DMS153 (cell line): ENCODE measurements around the gene ZC3H10.
A peak's percentile ranks its signal among the peaks of the same experiment; 100 is the strongest.
"Not testable (repeated sequence)": the region's sequence is repeated elsewhere in the genome, so short reads cannot be mapped to it uniquely, and the experiment has no call there.

Experiments
- DNase-seq: peaks from one replicate; lab custom pipeline; 2025; lab: John Stamatoyannopoulos, UW

Gene ZC3H10

DNA sequence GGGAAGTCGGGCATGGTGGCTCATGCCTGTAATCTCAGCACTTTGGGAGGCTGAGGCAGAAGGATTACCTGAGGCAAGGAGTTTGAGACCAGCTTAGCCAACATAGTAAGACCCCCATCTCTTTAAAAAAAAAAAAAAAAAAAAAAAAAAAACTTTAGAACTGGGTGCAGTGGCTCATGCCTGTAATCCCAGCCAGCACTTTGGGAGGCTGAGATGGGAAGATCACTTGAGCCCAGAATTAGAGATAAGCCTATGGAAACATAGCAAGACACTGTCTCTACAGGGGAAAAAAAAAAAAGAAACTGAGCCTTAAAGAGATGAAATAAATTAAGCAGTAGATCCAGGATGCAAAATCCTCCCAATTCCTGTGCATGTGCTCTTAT lies 15.4 kb upstream of the ZC3H10 start:
- no peak for DNase-seq

DNA sequence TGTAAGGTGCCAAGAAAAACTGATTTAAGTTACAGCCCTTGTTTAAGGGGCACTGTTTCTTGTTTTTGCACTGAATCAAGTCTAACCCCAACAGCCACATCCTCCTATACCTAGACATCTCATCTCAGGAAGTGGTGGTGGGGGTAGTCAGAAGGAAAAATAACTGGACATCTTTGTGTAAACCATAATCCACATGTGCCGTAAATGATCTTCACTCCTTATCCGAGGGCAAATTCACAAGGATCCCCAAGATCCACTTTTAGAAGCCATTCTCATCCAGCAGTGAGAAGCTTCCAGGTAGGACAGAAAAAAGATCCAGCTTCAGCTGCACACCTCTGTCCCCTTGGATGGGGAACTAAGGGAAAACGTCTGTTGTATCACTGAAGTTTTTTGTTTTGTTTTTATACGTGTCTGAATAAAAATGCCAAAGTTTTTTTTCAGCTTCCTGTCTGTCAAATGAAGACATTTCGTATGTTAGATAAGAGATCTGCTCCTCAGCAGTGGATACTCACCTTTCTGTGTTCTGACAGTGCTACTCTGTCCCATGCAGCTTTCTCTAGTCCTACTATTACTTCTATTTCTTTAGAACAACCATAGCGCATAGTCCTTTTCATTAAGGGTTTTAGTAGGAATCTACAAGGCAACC lies 14.9 kb upstream of the ZC3H10 start:
- DNase-seq: no peak

DNA sequence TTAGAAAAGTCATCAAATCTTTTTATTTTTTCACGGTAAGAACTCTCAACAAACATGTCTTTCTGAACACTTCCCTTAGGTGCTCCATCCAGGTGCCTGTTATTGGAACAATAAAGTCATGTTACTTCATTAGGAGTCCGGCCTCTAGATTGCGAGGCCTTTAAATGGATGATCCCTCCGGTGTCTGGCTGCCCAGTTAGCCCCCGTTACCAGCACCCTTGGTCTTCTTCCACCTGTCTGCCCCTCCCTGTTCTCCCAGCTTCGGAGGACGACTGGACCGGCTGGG lies 14.3 kb upstream of the ZC3H10 start:
- DNase-seq: no peak

DNA sequence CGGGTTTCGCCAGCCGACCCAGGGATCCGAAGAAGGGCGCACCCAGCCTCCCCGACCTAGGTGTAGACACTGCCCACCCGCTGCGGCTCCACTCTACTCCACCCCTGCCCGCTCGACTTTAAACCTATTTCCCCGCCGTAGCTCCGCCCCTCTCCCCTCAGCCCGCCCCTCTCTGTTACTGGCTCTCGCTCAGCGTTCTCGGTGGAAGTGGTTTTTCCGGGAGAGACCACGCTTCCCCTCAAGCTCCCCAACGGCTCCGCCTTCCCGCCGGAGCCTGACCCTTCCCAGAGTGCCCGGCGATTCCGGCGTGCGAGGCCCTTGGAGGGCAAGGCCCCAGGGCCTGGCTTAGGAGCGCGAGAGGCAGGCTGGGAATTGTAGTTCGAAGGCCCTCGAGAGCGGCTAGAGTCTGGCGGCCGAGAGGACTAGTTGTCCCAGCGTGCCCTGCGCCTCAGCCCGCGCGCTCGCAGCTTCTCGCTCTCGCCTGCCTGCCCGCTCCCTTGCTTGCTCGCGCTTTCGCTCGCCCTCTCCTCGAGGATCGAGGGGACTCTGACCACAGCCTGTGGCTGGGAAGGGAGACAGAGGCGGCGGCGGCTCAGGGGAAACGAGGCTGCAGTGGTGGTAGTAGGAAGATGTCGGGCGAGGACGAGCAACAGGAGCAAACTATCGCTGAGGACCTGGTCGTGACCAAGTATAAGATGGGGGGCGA lies 13.8 kb upstream of the ZC3H10 start, which contains the start of gene PA2G4:
PA2G4 (plus strand) TSS at position 451 of the 706 bp plus-strand sequence; CDS start at position 630, 179 bp downstream.
- peak; percentile 99 for DNase-seq

DNA sequence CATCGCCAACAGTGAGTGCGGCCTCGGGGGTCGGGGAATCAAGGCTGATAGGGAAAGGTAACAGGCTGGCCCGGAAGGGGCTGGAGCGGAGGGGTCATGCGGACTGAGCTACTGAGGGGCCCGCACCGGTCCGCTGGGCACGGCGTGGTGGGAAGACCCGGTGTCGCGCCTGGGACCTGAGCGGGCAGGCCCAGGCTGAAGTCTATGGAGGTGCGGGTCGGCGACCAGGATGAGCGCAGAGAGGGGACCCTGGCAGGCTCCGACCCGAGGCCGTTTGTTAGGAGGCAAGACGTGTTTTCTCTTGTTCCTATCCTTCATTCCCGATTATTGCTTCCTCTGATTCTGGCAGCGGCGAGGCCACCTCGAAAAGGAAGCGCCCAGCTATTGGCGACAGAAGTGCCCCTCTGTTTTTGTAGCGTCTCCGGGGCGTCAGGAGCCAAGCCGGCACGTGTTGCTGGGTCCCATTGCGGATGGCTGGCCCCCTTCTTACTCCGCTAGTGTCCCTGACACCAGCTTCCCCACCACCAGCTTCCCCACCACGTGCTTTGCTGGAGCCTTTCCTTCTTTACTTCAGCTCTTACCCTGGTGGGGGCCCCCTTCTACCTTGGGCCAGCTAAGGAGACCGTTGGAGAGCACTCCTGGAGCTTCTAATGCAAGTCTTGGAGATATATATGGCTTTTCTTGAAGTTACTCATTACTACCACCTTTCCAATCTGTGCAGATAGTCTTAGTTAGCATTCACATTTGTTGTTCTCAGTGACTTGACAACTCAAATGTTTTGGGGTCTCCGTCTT lies 13.1 kb upstream of the ZC3H10 start:
- DNase-seq: no peak

DNA sequence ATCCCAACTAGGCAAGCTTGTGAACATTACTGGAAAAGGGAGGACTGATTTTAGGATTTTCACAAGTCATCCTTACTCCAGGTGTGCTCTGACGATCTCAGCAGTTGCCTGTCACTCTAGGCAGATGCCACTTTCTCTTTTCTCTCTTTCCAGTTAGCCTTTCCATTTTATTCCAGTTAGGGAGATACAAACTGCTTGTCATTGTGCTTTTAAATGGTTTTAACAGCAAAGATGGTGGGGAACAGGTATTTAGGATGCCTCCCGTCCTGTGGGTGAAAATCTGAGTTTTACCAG lies 12.5 kb upstream of the ZC3H10 start:
- DNase-seq: no peak

DNA sequence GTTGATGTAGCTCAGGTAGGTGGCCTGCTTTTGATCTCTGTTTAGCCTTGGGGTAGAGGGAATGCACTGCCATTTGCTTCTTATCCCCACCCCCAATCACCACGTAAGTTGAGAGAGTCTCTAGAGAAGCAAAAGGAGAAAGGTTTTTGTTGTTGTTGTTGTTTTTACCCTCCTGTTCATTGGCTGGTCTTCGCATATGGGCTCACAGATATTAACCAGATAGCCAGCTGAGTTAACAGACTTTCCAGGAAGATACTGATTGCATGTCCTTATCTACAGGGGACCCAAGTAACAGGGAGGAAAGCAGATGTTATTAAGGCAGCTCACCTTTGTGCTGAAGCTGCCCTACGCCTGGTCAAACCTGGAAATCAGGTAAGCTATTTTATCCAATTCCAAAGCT lies 10.8 kb upstream of the ZC3H10 start:
- DNase-seq: no peak

DNA sequence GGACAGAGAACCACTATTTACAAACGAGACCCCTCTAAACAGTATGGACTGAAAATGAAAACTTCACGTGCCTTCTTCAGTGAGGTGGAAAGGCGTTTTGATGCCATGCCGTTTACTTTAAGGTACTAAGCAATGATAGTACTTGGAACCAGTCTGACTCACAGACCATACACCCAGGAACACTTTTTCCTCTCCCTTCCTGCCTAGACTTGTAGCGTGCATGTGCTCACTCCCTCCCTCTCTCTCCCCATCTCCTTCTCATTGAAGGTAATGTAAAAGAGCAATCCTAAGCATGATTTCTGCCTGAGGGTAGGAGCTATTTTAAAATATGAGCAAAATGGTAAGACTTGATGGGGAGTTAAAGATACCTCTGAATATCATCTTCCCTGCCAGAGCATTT lies 7.5 kb upstream of the ZC3H10 start:
- no peak for DNase-seq

DNA sequence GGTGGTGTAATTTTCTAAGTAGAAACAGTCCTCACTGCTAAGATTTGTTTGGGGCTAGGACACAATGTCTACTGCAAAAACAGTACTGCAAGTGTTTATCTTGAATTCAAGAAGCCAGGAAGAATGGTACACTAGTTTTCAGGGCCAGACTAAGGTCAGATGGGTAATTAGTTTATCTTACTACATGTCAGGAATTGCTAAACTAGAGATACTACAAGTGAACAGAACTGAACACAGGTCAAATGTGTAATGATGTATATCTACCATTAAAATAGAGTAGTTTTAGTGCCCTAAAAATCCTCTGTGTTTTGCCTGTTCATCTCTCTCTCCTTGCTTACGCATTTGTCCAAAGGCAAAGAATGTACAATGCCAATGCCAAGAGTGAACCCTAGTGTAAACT lies 4.0 kb upstream of the ZC3H10 start:
- no peak for DNase-seq

DNA sequence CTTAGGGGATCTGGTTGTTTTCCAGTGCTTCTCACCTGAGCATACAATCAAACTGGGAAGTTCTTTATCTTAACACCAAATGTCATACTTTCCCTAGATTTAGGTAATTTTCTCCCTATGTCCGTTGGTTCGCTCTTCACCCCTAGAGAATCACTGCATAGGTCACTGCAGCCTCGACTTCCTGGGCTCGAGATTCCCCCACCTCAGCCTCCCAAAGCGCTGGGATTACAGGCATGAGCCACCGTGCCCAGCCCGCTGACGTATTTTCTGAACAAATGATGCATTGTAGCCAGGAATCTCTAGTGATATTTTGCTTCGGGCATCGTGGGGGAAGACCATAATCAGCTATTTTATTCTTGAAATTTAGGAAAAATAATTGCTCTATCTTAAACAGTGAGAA lies 2.7 kb upstream of the ZC3H10 start:
- no peak for DNase-seq

DNA sequence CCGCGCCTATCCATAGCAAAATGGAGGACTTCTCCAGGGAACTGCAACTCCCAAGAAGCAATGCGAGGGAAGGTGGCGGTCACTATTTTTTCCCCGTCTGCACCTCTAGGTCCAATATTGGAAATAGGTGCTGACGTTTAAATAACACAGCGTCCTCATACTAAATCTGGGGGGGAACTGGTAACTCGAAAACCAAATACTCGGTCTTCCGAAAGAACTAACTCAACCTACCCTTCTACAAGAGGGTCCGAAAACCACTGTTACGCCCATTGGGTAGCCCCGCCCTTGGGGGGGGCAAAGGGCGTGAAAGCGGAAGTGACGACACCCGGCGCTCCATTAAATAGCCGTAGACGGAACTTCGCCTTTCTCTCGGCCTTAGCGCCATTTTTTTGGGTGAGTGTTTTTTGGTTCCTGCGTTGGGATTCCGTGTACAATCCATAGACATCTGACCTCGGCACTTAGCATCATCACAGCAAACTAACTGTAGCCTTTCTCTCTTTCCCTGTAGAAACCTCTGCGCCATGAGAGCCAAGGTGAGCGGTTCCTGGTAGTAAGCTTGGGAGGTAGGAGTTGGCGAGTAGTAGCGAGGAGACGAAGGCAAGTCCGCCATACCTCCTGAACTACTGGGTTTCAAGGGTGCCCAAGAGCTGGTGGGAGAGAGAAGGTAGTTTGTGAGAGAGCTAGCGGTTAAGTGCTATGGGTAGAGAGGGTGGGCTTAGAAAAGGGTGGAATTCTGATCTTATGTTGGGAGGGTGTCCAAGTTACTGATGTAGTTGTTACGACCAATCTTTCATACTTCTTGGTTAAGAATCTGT lies 1.6 kb upstream of the ZC3H10 start, which contains the start of gene RPL41:
RPL41 (plus strand) TSS at position 367 of the 815 bp plus-strand sequence.
- DNase-seq: peak; percentile 90

DNA sequence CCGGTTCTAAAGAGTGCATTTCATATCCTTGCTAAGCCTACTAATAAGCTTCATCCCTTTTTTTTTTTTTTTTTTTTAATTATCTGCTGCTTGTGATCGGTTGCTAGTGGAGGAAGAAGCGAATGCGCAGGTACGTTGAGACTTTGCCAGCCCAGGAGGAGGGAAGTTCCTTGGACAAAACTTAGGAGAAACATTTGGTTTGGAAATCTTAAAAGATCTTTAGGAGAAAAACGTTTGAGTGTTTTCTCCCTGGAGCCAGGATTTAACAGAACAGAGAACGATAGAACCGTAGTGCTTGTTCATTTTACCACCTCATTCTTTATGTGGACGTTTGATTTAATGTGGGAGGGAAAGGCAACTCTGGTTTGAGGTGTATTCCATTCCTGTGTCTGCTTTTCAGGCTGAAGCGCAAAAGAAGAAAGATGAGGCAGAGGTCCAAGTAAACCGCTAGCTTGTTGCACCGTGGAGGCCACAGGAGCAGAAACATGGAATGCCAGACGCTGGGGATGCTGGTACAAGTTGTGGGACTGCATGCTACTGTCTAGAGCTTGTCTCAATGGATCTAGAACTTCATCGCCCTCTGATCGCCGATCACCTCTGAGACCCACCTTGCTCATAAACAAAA lies 872 bp upstream of the ZC3H10 start:
- DNase-seq: not testable (repeated sequence)

DNA sequence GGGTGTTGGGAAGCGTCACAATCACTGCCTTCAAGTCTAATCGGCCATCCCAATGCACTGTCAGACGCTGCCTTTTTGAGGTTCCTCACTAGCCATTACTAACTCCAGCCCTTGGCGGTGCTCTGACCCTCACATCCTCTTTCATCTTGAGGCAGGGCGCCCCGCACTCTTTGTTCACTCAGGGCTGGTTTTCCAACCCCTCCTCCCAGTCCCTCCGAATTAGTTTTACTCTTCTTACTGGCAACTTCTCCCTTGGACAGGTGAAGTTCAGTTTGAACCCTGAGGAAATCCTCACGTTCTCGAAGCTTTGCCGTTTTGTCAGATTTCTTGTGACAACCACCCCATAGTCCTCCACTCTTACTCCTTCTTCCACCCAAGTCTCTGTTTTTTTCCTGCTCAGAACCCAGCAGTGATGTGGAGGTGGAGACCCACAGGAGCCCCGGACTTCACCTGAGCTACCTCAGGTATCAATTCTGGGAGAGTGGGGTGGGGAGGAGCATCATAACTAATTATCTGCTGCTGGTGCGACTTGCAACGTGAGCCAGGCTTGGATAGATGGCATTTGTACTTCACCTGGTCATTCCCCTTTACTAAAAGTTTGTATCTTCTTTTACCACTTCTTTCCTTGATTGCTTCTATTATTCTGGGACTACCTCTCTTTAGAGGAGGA lies 757 bp downstream of the ZC3H10 start:
- no peak for DNase-seq

DNA sequence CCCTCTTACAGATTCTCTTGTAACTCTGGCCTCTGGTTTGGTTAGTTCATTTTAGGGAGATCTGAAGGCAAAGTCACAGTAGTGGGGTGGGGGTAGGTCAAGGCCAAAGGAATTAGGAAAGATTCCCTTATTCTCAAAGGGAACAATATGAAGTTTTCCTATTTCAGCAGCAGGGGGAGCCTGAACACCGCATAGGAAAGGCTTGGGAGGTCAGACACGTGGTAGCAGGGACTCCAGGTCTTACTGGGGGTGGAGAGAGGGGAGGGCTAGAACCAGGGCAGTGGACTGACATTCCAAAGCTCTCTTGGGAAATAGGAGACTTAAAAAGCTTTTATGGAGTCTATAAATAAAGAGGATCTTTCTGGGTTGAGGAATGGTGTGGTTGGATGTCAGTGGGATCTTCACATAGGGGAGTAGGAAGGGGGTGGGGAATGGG lies 1.3 kb downstream of the ZC3H10 start:
- peak; percentile 80 for DNase-seq

DNA sequence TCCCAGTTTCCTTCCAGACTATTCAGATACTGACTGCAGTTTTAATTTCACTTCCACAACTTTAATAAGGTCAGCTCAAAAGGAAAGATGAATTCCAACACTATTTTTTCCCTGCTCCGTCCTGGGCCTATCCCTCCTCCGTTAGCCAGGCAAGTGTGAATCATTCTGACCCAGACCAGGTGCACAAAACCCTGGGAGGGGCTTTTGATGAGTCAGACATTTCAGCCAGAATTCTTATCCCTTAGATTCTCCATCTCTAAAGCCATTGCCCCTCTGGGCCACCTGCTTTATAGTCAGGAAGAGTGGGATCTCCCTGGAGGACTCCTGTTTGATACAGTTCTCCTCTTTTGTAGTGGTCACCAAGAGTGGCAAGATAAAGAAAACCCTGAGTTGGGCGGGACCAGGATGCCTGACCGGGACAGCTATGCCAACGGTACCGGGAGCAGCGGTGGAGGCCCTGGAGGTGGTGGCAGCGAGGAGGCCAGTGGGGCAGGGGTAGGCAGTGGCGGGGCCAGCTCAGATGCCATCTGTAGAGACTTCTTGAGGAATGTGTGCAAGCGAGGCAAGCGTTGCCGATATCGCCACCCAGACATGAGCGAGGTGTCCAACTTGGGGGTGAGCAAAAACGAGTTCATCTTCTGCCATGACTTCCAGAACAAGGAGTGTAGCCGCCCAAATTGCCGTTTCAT lies 2.2 kb downstream of the ZC3H10 start:
- DNase-seq: no peak

DNA sequence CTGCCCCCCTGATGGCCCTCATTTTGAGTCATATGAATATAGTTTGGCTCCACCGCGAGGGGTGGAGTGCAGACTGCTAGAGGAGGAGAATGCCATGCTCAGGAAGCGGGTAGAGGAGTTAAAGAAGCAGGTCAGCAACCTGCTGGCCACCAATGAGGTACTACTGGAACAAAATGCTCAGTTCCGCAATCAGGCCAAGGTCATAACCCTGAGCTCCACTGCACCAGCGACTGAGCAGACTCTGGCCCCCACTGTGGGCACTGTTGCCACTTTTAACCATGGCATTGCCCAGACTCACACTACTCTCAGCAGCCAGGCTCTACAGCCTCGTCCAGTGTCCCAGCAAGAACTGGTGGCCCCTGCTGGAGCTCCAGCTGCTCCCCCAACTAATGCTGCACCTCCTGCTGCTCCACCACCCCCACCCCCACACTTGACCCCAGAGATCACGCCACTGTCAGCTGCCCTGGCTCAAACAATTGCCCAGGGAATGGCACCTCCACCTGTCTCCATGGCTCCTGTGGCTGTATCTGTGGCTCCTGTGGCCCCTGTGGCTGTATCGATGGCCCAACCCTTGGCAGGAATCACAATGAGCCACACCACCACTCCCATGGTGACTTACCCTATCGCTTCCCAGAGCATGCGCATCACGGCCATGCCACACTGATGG lies 3.3 kb downstream of the ZC3H10 start:
- DNase-seq: no peak

DNA sequence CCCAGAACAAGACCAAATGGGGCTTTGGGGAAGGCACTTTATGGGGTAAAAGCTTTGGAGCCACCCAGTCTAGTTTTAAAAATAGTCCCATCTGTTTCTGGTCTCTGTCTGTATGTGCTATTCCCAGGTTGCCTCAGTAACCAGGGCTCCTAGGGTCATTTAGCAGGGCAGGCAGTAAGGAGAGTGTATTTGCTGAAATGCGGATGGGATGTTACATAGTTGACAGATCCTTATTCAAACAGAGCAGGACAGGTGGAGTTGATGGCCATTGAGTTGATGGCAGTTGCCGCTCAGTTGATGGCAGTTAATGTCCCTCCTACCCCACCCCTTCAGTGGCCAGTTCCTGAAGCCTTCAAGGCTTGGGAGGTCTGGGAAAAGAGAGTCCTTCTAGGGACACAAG lies 4.6 kb downstream of the ZC3H10 start:
- peak; percentile 75 for DNase-seq

DNA sequence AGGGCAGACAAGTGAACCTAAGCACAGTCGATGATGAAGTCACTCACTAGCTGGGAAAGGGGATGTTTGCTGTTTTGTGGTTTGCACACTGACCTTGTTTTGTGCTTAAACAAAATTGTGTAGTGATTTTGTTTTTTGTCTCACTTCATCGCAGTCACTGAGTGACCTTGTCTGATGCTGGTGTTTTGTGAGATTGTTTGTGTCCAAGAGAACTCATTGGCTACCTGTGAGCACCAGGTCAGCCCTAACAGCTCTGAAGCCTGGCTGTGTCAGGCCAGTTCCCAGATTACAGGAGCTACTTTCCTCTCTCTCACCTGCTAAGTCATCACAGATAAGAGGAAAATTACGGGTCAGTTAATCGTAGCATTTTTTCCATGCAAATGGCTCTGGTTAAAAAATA lies 6.1 kb downstream of the ZC3H10 start:
- no peak for DNase-seq

DNA sequence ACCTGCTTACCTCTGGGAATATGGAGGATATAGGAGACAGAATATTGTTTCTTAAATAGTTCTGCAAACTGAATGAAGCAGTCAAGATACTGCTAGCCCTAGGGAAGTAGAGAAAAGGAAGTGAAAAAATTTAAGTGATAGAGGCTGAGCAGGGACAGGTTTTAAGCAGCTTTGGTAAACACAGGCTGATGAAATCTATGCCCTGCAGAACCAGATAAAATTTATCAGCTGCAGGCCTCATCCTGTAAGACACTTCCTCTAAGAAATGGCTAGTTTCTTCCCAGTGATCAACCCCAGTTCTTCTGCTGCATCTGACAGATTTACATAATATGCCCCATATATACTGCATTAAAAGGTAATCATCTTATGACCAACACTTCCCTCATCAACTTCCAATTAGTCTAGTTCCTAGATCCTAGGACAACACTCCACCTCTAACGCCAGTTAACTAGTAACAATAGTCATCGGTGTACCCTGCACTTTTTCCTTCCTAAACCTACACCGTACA lies 8.7 kb downstream of the ZC3H10 start:
- no peak for DNase-seq

DNA sequence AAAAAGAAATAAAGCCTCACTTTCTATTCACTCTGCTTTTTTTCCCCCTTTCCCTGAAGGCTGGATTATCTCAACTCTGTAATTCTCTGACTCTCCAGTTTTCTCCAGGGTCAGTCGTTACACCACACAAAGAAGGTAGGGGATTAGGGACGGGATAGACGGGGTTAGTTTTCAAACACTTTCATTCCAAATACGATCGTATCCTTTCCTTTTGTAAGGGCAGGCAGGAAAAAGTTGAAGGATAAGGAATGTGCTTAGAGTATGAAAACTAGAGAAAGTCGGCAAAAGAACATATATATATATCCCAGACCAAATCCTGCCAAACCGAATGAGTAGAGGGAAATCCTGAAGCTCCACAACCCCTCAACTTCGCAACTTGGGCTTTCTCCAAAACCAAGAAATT lies 9.4 kb downstream of the ZC3H10 start:
- DNase-seq: no peak
